ENCODE measurements around the gene SLITRK5. TPM values are rescaled to one million over a fixed set of nuclear protein-coding genes. Genes with fewer than 3 reads are reported as not detected.

Gene SLITRK5
- total and polyA plus RNA-seq, 9 of the 15 experiments (the other 6 are each of a cell fraction or from before 2014, with no cell fraction given): under 0.01 TPM; not detected in 8

DNA sequence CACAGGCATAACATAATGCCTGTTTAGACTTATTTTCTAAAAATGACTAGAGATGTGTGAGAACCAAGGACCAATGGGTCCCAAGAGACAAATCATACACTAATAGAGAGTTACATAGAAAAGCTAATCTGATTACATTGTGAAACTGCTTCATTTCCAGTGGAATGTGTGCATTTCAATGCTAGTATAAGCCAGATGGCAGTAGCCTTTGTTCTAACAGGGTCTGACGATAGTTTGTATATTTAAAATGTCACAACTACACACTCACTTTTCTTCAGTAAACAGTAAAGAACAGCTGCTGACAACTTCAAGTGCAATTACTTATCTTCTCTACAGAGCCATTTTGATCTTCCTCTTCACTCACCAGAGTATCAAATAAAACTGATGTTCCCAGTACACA lies 4.3 kb upstream of the SLITRK5 start:
- Histone ChIP-seq H3K9ac (ENCODE audit: insufficient read depth in 1 of 2, low read depth in 2 of 2, low read length in 2 of 2) (no peak overlapping the region), H3K9me1 (ENCODE audit: control insufficient read depth, insufficient read depth, low read length) (no peaks in the 10 kb centered on the region), H3K36me3 (ENCODE audit: control insufficient read depth, insufficient read depth, low read length) (no peaks in the 10 kb centered on the region), H2AFZ (ENCODE audit: low read depth, low read length) (no peak overlapping the region), H3K4me2 (ENCODE audit: insufficient read depth, low read length) (no peak overlapping the region), H3K27me3 (ENCODE audit: control insufficient read depth in 2 of 2, insufficient read depth in 2 of 2, low read length in 2 of 2) (no peaks in the 10 kb centered on the region), H3K79me2 (ENCODE audit: control insufficient read depth, insufficient read depth, low read length) (no peaks in the 10 kb centered on the region), H3K9me3 (replicated peaks; ENCODE audit: control insufficient read depth, insufficient read depth, low read depth, low read length) (no peaks in the 10 kb centered on the region), H3K4me1 (replicated peaks in 1 of 2; ENCODE audit: control insufficient read depth in 2 of 2, insufficient read depth in 2 of 2, low read length in 2 of 2) (no peaks in the 10 kb centered on the region), H3K4me3 (no peak overlapping the region), H4K20me1 (replicated peaks; ENCODE audit: control insufficient read depth, insufficient read depth, low read length) (no peaks in the 10 kb centered on the region), H3K27ac (ENCODE audit: extremely low read depth, low read depth, low read length) (no peak overlapping the region)
- no TSS peak for BruUV-seq (replicated peaks)
- DNase-seq (ENCODE audit: extremely low read depth in 1 of 4, low spot score in 3 of 4) (no peak), ATAC-seq (no peak), FAIRE-seq (no peak)
- WGBS (ENCODE audit: insufficient coverage, low coverage, missing lambda C conversion rate): 0% methylated on average over 1 of the region's 1 CpG
- POLR2A ChIA-PET: no interaction called here
- CTCF ChIA-PET (ENCODE audit: low intra/inter-chr PET ratio): no interaction called here
- intact Hi-C loops (cut with micrococcal nuclease): no loop called here
- in situ Hi-C loops (cut with MboI): no loop called here
- TF ChIP-seq, protein P1, sequence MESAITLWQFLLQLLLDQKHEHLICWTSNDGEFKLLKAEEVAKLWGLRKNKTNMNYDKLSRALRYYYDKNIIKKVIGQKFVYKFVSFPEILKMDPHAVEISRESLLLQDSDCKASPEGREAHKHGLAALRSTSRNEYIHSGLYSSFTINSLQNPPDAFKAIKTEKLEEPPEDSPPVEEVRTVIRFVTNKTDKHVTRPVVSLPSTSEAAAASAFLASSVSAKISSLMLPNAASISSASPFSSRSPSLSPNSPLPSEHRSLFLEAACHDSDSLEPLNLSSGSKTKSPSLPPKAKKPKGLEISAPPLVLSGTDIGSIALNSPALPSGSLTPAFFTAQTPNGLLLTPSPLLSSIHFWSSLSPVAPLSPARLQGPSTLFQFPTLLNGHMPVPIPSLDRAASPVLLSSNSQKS (CRISPR knock-in tag; IDR thresholded peaks at IDR 0.05): no peak
- TF ChIP-seq, protein P2, sequence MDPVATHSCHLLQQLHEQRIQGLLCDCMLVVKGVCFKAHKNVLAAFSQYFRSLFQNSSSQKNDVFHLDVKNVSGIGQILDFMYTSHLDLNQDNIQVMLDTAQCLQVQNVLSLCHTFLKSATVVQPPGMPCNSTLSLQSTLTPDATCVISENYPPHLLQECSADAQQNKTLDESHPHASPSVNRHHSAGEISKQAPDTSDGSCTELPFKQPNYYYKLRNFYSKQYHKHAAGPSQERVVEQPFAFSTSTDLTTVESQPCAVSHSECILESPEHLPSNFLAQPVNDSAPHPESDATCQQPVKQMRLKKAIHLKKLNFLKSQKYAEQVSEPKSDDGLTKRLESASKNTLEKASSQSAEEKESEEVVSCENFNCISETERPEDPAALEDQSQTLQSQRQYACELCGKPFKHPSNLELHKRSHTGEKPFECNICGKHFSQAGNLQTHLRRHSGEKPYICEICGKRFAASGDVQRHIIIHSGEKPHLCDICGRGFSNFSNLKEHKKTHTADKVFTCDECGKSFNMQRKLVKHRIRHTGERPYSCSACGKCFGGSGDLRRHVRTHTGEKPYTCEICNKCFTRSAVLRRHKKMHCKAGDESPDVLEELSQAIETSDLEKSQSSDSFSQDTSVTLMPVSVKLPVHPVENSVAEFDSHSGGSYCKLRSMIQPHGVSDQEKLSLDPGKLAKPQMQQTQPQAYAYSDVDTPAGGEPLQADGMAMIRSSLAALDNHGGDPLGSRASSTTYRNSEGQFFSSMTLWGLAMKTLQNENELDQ (CRISPR knock-in tag; IDR thresholded peaks at IDR 0.05; ENCODE audit: borderline replicate concordance): no peak
- TF ChIP-seq, protein P3, sequence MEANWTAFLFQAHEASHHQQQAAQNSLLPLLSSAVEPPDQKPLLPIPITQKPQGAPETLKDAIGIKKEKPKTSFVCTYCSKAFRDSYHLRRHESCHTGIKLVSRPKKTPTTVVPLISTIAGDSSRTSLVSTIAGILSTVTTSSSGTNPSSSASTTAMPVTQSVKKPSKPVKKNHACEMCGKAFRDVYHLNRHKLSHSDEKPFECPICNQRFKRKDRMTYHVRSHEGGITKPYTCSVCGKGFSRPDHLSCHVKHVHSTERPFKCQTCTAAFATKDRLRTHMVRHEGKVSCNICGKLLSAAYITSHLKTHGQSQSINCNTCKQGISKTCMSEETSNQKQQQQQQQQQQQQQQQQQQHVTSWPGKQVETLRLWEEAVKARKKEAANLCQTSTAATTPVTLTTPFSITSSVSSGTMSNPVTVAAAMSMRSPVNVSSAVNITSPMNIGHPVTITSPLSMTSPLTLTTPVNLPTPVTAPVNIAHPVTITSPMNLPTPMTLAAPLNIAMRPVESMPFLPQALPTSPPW (CRISPR knock-in tag; IDR thresholded peaks at IDR 0.05): no peak
- TF ChIP-seq PHTF2 (CRISPR knock-in tag; IDR thresholded peaks at IDR 0.05): no peak
- TF ChIP-seq, protein P4, sequence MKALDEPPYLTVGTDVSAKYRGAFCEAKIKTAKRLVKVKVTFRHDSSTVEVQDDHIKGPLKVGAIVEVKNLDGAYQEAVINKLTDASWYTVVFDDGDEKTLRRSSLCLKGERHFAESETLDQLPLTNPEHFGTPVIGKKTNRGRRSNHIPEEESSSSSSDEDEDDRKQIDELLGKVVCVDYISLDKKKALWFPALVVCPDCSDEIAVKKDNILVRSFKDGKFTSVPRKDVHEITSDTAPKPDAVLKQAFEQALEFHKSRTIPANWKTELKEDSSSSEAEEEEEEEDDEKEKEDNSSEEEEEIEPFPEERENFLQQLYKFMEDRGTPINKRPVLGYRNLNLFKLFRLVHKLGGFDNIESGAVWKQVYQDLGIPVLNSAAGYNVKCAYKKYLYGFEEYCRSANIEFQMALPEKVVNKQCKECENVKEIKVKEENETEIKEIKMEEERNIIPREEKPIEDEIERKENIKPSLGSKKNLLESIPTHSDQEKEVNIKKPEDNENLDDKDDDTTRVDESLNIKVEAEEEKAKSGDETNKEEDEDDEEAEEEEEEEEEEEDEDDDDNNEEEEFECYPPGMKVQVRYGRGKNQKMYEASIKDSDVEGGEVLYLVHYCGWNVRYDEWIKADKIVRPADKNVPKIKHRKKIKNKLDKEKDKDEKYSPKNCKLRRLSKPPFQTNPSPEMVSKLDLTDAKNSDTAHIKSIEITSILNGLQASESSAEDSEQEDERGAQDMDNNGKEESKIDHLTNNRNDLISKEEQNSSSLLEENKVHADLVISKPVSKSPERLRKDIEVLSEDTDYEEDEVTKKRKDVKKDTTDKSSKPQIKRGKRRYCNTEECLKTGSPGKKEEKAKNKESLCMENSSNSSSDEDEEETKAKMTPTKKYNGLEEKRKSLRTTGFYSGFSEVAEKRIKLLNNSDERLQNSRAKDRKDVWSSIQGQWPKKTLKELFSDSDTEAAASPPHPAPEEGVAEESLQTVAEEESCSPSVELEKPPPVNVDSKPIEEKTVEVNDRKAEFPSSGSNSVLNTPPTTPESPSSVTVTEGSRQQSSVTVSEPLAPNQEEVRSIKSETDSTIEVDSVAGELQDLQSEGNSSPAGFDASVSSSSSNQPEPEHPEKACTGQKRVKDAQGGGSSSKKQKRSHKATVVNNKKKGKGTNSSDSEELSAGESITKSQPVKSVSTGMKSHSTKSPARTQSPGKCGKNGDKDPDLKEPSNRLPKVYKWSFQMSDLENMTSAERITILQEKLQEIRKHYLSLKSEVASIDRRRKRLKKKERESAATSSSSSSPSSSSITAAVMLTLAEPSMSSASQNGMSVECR (CRISPR knock-in tag; IDR thresholded peaks at IDR 0.05): no peak
- TF ChIP-seq MYBL2 (IDR thresholded peaks at IDR 0.05; ENCODE audit: low read depth): no peak
- no peak for TF ChIP-seq MYBL2 (CRISPR knock-in tag; IDR thresholded peaks at IDR 0.05; ENCODE audit: borderline replicate concordance)
- TF ChIP-seq SIRT6 (IDR thresholded peaks at IDR 0.05; ENCODE audit: low read depth, low read length): no peak
- TF ChIP-seq GTF2F1 (IDR thresholded peaks at IDR 0.05; ENCODE audit: low read depth, low read length): no peak
- TF ChIP-seq, protein P5, sequence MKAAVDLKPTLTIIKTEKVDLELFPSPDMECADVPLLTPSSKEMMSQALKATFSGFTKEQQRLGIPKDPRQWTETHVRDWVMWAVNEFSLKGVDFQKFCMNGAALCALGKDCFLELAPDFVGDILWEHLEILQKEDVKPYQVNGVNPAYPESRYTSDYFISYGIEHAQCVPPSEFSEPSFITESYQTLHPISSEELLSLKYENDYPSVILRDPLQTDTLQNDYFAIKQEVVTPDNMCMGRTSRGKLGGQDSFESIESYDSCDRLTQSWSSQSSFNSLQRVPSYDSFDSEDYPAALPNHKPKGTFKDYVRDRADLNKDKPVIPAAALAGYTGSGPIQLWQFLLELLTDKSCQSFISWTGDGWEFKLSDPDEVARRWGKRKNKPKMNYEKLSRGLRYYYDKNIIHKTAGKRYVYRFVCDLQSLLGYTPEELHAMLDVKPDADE (conservative IDR thresholded peaks at IDR 0.05; ENCODE audit: control insufficient read depth, low read depth, low read length): no peak
- no peak for TF ChIP-seq STAG1 (CRISPR knock-in tag; IDR thresholded peaks at IDR 0.05; ENCODE audit: borderline replicate concordance)
- TF ChIP-seq ZNF583 (CRISPR knock-in tag; IDR thresholded peaks at IDR 0.05): no peak
- TF ChIP-seq NR2F6 (CRISPR knock-in tag; IDR thresholded peaks at IDR 0.05): no peak
